Activated naive CD4-positive, alpha-beta T cell treated with anti-CD3 and anti-CD28 coated beads, Interleukin-2, amount 10 ng/mL, durations not matched to agents 7 days and 5 days (primary cell): Measurements from ENCODE around the gene SMIM45.

Experiments used
- CTCF ChIA-PET: fragments of 350-600 bp; sonication (Branson Sonifier 250); formaldehyde crosslinking; loops from one replicate; lab custom pipeline; 2021; ENCODE audit warnings: antibody characterized with exemption; lab: Charles Lee
- DNase-seq: peaks from one replicate; pipeline ENCODE4 v3.0.0-alpha.2; 2020
- H3K27ac Mint-ChIP-seq: one replicate; pipeline ENCODE4 v1.8.0; 2021; ENCODE audit warnings: mild to moderate bottlenecking, moderate library complexity, mixed read lengths
- H3K27me3 Mint-ChIP-seq: one replicate; pipeline ENCODE4 v1.8.0; 2021; ENCODE audit warnings: mild to moderate bottlenecking, mixed read lengths
- H3K36me3 Mint-ChIP-seq: one replicate; pipeline ENCODE4 v1.8.0; 2021; ENCODE audit warnings: mixed read lengths
- H3K4me1 Mint-ChIP-seq: one replicate; pipeline ENCODE4 v1.8.0; 2021; ENCODE audit warnings: mixed read lengths
- H3K4me3 Mint-ChIP-seq: one replicate; pipeline ENCODE4 v1.8.0; 2021; ENCODE audit warnings: mild to moderate bottlenecking, moderate library complexity, mixed read lengths
- H3K9me3 Mint-ChIP-seq: one replicate; pipeline ENCODE4 v1.8.0; 2021; ENCODE audit warnings: mixed read lengths

Gene SMIM45

GRCh38 chr22:41957941-41958556 lies 6.1 kb downstream of the SMIM45 start:
- peaks cover 54% of the 10 kb centered on the region for H3K27me3 Mint-ChIP-seq
- H3K9me3 Mint-ChIP-seq: no peaks in the 10 kb centered on the region
- no peak for DNase-seq
- no peak overlapping the region for H3K4me3 Mint-ChIP-seq
- no peak overlapping the region for H3K27ac Mint-ChIP-seq
- no peaks in the 10 kb centered on the region for H3K36me3 Mint-ChIP-seq
- CTCF ChIA-PET: interaction anchor here (0.6 to 1.0 kb wide), 2 partner anchors 17 to 499 kb away, joined by 3 to 4 read pairs; no protein-coding TSS in a partner anchor
- H3K4me1 Mint-ChIP-seq: peaks cover 4% of the 10 kb centered on the region

GRCh38 chr22:41963453-41964111 lies 11.6 kb downstream of the SMIM45 start:
- CTCF ChIA-PET: interaction anchor here (1.2 kb wide), 1 partner anchor 474 kb away, joined by 4 read pairs; no protein-coding TSS in a partner anchor
- Mint-ChIP-seq H3K4me3 (no peak overlapping the region), H3K36me3 (no peaks in the 10 kb centered on the region), H3K9me3 (no peaks in the 10 kb centered on the region), H3K4me1 (peaks cover 2% of the 10 kb centered on the region), H3K27ac (no peak overlapping the region), H3K27me3 (peaks cover 54% of the 10 kb centered on the region)
- no peak for DNase-seq

DNA sequence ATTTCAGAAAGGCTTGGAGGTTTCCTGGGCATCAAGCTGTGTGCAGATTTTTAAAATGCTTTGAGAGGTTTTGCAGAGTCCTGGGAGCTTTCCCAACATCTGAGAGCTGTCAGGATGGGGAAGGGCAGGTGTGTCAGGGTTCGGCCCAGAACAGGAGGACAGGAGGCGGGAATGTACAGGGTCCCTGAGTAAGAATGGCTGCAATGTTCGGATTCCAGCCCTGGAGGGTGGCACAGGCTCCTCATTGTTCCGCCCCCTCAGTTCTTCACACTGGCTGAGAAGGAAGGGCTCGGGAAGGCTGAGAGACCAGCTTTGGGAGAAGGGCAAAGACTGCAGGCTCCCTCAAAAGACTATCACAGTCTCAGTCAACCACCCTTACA lies 12.2 kb downstream of the SMIM45 start:
- no peaks in the 10 kb centered on the region for H3K36me3 Mint-ChIP-seq
- no peaks in the 10 kb centered on the region for H3K9me3 Mint-ChIP-seq
- peaks cover 2% of the 10 kb centered on the region for H3K4me1 Mint-ChIP-seq
- no peak for DNase-seq
- H3K27ac Mint-ChIP-seq: no peak overlapping the region
- no peak overlapping the region for H3K4me3 Mint-ChIP-seq
- CTCF ChIA-PET: interaction anchor here (1.0 to 1.2 kb wide), 2 partner anchors 13 to 473 kb away, joined by 3 to 4 read pairs; partner anchors contain the start of gene SMIM45
- peaks cover 56% of the 10 kb centered on the region for H3K27me3 Mint-ChIP-seq

GRCh38 chr22:41966225-41966606 lies 14.3 kb downstream of the SMIM45 start:
- CTCF ChIA-PET: interaction anchor here (0.6 to 4.1 kb wide), 13 partner anchors 10 to 478 kb away, joined by 3 to 17 read pairs (median 3); partner anchors contain the start of gene NDUFA6
- no peak for DNase-seq
- Mint-ChIP-seq H3K36me3 (no peaks in the 10 kb centered on the region), H3K4me1 (peaks cover 2% of the 10 kb centered on the region), H3K4me3 (no peak overlapping the region), H3K27ac (no peak overlapping the region), H3K27me3 (peaks cover 51% of the 10 kb centered on the region), H3K9me3 (no peaks in the 10 kb centered on the region)

DNA sequence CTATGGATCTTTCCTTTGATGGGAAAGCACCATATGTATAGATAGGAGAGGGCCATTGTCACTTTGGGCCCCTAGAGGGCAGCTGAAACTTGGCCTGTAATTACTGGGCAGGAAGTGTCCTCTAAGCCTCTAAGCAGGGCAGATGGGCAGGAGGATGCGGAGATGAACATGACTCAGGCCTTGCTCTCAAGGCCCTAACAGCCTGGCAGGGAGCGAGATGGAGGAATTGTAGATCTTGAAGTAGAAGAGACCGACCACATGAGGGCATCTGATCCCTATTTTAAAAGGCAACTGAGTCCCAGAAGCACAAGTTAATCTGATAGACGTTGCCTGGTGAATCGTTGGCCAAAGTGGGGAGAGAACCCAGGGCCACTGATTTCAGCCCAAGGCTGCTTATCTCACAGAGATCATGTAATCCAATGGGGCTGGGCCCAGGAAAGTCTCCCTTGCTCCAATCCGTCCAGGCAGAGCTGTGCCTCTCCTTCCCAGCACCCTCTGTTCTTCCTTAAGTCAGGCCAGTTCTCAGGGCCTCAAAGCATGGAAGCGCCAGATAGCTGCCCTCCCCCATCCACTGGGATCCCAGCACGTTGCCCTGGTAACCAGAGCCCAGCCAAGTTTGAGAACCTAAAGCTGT lies 14.8 kb downstream of the SMIM45 start:
- peak; percentile 62 for DNase-seq
- H3K27me3 Mint-ChIP-seq: peaks cover 52% of the 10 kb centered on the region

DNA sequence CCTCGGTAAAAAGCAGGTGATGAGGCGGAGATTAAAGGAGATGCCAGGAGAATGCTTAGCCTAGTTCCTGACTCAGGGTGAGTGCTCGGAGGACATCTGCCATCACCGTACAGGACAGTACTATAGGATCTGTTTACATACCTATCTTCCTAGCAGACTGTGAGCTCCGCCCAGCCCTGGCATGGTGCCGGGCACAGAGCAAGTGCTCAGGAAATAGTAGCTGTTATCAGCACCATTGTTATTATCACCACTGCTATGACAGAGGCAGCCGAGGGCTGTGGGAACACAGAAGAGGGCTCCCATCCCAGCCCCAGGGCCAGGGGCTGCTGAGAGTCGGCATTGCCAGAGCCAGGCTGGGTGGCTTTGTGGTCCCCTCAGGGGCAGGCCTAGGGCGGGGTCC lies 16.7 kb downstream of the SMIM45 start:
- H3K9me3 Mint-ChIP-seq: no peaks in the 10 kb centered on the region
- H3K27ac Mint-ChIP-seq: no peak overlapping the region
- CTCF ChIA-PET: interaction anchor here (0.6 to 4.1 kb wide), 9 partner anchors 9 to 470 kb away, joined by 3 to 17 read pairs (median 4); partner anchors contain the start of genes NAGA and NDUFA6
- H3K4me1 Mint-ChIP-seq: peaks cover 2% of the 10 kb centered on the region
- H3K36me3 Mint-ChIP-seq: no peaks in the 10 kb centered on the region
- H3K27me3 Mint-ChIP-seq: peaks cover 50% of the 10 kb centered on the region
- H3K4me3 Mint-ChIP-seq: no peak overlapping the region
- no peak for DNase-seq

More for the DNA sequence above, 14.8 kb downstream of the SMIM45 start:
- no peaks in the 10 kb centered on the region for H3K36me3 Mint-ChIP-seq
- H3K4me1 Mint-ChIP-seq: peaks cover 2% of the 10 kb centered on the region
- CTCF ChIA-PET: interaction anchor here (0.7 to 4.1 kb wide), 17 partner anchors 10 to 477 kb away, joined by 3 to 17 read pairs (median 3); partner anchors contain the start of genes NDUFA6 and PHETA2
- no peak overlapping the region for H3K27ac Mint-ChIP-seq
- H3K4me3 Mint-ChIP-seq: no peak overlapping the region
- no peaks in the 10 kb centered on the region for H3K9me3 Mint-ChIP-seq

DNA sequence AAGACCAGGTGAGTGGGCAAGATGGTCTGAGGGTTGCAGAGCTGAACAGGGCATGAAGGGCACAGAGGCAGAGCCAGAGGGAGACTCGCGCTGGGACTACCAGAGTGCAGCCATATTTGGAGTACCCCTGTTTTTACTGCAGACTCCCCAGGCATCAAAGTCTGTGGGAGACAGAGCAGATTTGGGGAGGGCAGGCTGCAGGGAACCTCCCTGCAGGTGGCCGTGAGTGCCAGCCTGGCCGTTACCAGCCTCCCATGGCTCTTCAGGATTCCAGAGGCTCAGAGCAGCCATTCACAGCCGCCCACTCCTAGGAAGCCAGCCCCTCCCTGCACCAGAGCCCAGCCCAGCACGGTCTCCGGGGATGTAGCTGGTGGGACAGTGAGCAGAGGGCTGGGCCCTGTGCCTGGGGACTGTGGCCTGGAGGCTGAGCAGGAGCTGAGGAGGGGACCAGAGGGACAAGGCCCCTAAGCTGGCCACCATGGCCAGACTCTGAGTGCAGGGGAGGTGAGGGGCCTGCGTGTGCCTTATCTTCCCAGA lies 17.2 kb downstream of the SMIM45 start, which contains the start of gene SEPTIN3:
Gene SEPTIN3, plus strand, starts transcription at position 334 of the 537 bp plus-strand sequence. CDS start 2,050 bp downstream, outside the sequence.
- CTCF ChIA-PET: interaction anchor here (0.8 to 4.1 kb wide), 6 partner anchors 10 to 591 kb away, joined by 3 to 17 read pairs (median 4); partner anchors contain the start of genes NAGA and NDUFA6
- Mint-ChIP-seq H3K27me3 (peaks cover 50% of the 10 kb centered on the region), H3K4me1 (peaks cover 2% of the 10 kb centered on the region), H3K36me3 (no peaks in the 10 kb centered on the region), H3K27ac (no peak within 1 kb of the TSS), H3K9me3 (no peaks in the 10 kb centered on the region), H3K4me3 (no peak within 1 kb of the TSS)
- no peak for DNase-seq

- Mint-ChIP-seq H3K9me3 (no peaks in the 10 kb centered on the region), H3K36me3 (no peaks in the 10 kb centered on the region), H3K27me3 (peaks cover 60% of the 10 kb centered on the region), H3K4me3 (no peak overlapping the region), H3K4me1 (peaks cover 2% of the 10 kb centered on the region), H3K27ac (no peak overlapping the region)
- CTCF ChIA-PET: interaction anchor here (0.9 to 1.4 kb wide), 4 partner anchors 109 to 589 kb away, joined by 3 read pairs; partner anchors contain the start of gene SMDT1
- no peak for DNase-seq
Measured at GRCh38 chr22:41970601-41971000, 18.7 kb downstream of the SMIM45 start.

DNA sequence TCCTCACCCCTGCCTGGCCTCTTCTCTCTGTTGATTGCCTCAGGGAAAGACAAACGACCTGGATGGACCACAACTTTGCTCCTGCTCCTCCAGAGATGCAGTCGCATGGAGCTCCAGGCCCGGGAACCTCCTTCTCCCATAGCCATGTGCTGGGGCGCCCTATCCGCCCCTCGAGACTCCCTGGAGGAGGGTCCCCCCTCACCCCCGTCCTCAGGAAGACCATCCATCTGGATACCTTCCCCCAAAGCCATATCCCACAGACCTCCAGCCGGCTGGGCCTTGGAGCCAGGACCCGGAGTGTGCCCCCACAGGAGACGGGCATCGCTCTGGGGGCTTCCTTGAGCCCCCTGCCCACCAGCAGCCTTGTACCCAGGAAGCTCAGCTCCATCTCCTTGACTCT lies 19.5 kb downstream of the SMIM45 start:
- no peak for DNase-seq
- no peaks in the 10 kb centered on the region for H3K9me3 Mint-ChIP-seq
- no peak overlapping the region for H3K27ac Mint-ChIP-seq
- H3K36me3 Mint-ChIP-seq: no peaks in the 10 kb centered on the region
- H3K4me3 Mint-ChIP-seq: no peak overlapping the region
- H3K27me3 Mint-ChIP-seq: peaks cover 68% of the 10 kb centered on the region
- CTCF ChIA-PET: interaction anchor here (1.3 to 1.4 kb wide), 2 partner anchors 109 to 120 kb away, joined by 3 read pairs; partner anchors contain the start of gene SMDT1
- peaks cover 6% of the 10 kb centered on the region for H3K4me1 Mint-ChIP-seq

DNA sequence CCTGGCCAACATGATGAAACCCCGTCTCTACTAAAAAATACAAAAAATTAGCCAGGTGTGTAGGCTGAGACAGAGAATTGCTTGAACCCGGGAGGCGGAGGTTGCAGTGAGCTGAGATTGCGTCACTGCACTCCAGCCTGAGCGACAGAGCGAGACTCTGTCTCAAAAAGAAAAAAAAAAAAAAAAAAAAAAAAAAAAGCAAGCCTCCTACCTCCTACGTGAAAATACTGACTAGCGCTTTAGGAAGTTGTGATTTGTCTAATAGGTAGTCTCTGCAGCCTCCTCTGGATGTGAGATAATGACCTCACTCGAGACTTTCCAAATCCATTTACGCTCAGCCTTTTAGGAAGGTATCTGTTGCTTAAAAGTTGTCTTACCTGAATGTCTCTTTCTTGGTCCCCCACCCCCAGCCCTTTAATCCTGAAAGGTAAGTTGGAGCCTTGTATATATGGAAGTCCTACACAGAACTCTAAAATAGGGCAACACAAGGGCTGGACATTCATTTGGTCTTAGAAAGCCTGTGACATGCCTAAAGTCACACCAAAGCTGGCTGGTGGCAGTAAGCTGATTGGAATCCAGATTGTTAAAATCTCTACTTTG lies 22.8 kb downstream of the SMIM45 start:
- DNase-seq: no peak
- H3K27me3 Mint-ChIP-seq: peaks cover 94% of the 10 kb centered on the region
- CTCF ChIA-PET: no interaction called here

DNA sequence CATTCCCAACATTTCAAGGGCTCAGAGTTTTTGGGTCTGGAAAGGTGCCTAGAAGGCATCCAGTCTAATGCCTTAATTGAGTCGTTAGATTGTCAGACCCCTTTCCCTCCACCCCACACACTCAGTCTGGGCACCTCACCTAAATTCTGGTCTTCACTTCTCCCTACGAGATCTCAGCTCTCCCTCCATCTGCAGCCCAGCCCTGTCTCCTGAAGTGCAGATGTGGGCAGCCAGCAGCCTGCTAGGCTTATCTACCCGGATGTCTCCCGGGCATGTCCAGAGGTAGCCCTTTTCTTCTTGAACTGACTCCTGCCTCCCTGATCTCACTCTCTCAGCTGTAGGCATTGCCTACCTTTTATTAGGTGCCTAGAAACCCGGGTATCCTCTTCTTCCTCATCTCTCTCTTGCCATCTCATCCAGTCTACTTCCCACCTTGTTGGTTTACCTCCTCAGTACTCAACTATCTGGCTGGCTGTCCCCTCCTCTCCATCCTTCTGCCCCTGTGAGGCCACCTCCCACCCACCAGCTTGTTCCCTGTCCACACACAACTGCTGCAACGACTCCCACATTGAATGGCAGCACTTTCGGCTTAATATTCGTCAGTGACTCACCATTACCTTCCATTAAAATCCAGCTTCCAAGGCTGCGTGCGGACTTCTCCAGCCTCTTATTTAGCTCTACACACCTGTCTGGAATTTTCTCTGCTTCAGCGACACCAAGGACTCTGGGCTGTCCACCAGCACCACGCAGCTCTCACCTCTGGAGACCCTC lies 23.5 kb downstream of the SMIM45 start:
- H3K4me1 Mint-ChIP-seq: peaks cover 8% of the 10 kb centered on the region
- peak overlapping the region; percentile 49 for H3K4me3 Mint-ChIP-seq
- H3K27ac Mint-ChIP-seq: no peak overlapping the region
- no peaks in the 10 kb centered on the region for H3K9me3 Mint-ChIP-seq
- H3K36me3 Mint-ChIP-seq: no peaks in the 10 kb centered on the region
- CTCF ChIA-PET: no interaction called here
- no peak for DNase-seq
- H3K27me3 Mint-ChIP-seq: peaks cover 90% of the 10 kb centered on the region

More for the DNA sequence above, 22.8 kb downstream of the SMIM45 start:
- Mint-ChIP-seq H3K4me1 (peaks cover 8% of the 10 kb centered on the region), H3K9me3 (no peaks in the 10 kb centered on the region), H3K4me3 (no peak overlapping the region), H3K27ac (no peak overlapping the region), H3K36me3 (no peaks in the 10 kb centered on the region)

DNA sequence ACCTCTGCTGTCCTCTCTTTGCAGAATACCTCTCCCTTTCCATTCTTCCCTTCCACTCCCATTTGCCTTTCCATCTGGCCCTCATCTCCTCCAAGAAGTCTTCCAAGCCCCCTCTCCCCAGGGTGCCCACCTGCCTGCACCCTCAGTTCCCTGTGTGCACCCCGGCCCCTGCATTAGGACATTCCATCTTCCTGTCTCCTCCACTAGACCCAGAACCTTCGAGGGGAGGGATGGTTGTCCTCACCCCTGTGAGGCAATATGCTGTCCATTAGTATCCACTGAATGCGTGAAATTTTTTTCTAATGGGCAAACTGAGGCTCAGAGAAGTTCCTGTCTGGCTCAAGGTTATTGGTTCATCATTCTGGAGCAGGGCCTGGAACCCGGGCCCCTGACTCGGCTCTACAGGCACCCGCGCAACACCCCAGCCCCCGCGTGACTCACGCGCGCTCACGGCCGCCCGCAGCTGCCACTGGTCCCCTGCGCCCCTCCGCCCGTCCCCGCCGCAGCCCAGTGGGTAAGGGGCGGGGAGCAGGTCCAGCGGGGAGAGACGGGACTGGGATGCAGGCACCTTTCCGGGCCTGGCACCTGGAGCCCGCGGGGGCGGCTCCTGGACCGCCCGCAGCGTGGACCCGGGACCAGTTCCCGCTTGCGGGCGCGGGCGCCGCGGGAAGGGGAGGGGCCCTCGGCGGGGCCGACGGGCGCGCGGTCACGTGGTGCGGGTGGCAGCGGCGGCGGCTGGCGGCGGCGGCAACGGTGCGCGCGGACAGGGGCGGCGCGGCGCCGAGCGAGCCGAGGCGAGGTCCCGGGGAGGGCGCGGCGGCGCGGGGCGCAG lies 24.3 kb downstream of the SMIM45 start:
- H3K27ac Mint-ChIP-seq: peak overlapping the region; percentile 8
- peaks cover 87% of the 10 kb centered on the region for H3K27me3 Mint-ChIP-seq

More for the DNA sequence above, 24.3 kb downstream of the SMIM45 start:
- peak overlapping the region; percentile 48 for H3K4me3 Mint-ChIP-seq
- H3K9me3 Mint-ChIP-seq: no peaks in the 10 kb centered on the region
- H3K36me3 Mint-ChIP-seq: no peaks in the 10 kb centered on the region
- CTCF ChIA-PET: no interaction called here
- DNase-seq: peak; percentile 69
- H3K4me1 Mint-ChIP-seq: peaks cover 8% of the 10 kb centered on the region
